Measurements from ENCODE around the gene TMEM125. TPM values are rescaled to one million over a fixed set of nuclear protein-coding genes. Genes with fewer than 3 reads are reported as not detected.

The TMEM125 gene
- total RNA-seq, 4 donors from 2014 or later, result not detected

GRCh38 chr1:43288058-43288784 is 18.4 kb downstream of the TMEM125 start:
- TF ChIP-seq CTCF (IDR thresholded peaks at IDR 0.05; ENCODE audit: low read depth), result no peak

GRCh38 chr1:43288785-43289706 is 19.3 kb downstream of the TMEM125 start:
- TF ChIP-seq CTCF (IDR thresholded peaks at IDR 0.05; ENCODE audit: low read depth), result no peak

- no peak for TF ChIP-seq CTCF (IDR thresholded peaks at IDR 0.05; ENCODE audit: low read depth)
Observed at GRCh38 chr1:43292216-43292615, 22.4 kb downstream of the TMEM125 start.

- no peak for TF ChIP-seq CTCF (IDR thresholded peaks at IDR 0.05; ENCODE audit: low read depth)
Observed at GRCh38 chr1:43292679-43293078, 22.9 kb downstream of the TMEM125 start.

- no peak for TF ChIP-seq CTCF (IDR thresholded peaks at IDR 0.05; ENCODE audit: low read depth)
Observed at GRCh38 chr1:43293176-43293575, 23.4 kb downstream of the TMEM125 start.

GRCh38 chr1:43293896-43294760 is 24.3 kb downstream of the TMEM125 start:
- TF ChIP-seq CTCF (IDR thresholded peaks at IDR 0.05; ENCODE audit: low read depth), result no peak
